ENCODE data around the gene OR10G2.
"Not testable (repeated sequence)": the region's sequence is repeated elsewhere in the genome, so short reads cannot be mapped to it uniquely, and the experiment has no call there.

OR10G2 gene, protein sequence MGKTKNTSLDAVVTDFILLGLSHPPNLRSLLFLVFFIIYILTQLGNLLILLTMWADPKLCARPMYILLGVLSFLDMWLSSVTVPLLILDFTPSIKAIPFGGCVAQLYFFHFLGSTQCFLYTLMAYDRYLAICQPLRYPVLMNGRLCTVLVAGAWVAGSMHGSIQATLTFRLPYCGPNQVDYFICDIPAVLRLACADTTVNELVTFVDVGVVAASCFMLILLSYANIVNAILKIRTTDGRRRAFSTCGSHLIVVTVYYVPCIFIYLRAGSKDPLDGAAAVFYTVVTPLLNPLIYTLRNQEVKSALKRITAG

DNA sequence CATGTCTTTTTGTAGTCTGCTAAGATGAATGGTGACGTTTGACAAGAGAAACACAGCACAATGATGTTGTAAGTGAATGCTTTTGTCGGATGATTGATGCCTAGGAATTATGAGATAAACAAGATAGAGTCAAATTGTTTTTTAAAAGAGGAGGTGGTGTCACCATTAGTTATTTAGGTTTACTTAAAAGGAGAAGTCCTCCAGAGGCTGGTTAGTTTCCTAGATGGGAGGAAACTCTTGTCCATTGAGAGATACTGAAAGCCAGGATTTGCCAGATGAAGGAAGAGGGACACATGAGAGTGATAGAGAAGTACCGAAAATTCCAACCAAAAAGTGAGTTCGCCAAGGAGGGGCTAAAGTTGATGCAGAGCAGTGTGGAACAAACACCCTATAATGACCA is at the start of gene OR10G2:
Gene OR10G2, minus strand, starts transcription at position 101 of the 400 bp plus-strand sequence. Its CDS starts 98 bp downstream, at position 3.
- DNase-seq (ENCODE audit: low read depth) = no peak

DNA sequence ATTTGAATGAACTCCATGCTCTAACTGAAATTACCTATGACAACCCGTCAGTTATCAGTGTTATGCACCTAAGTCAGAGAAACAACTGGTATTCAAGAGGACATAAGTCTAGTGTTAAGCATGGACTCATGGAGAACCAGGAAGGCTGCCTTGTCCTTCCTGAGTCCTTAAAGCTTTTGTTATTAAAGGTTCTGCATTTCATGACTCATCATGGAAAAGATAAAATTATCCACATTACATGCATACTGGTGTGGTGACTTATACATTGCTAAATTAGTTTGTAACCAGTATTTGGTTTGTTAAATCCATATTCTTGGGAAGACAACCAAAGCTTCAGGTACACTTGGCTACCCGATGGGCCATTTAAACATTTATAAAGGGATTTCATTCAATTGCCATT is 45.3 kb upstream of the OR10G2 start:
- DNase-seq (ENCODE audit: low read depth) = no peak

DNA sequence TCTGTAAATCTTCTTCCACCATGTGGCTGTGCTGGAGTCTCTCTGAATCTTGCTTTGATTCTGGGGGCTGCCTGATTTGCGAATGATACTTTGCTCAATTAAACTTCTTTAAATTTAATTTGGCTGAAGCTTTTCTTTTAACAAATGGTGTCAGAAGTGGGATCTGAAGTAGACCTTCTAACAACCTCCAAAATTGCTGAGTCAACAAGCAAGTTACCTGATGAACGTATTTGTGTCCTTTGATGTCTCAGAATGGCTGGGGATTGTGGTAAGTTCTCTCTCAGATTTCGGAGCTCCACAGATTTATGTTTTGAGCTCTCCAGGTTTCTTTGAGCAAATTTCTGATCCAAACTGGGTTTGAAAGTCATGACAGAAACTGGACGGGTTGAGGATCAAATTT is 40.8 kb upstream of the OR10G2 start:
- no peak for DNase-seq (ENCODE audit: low read depth)

DNA sequence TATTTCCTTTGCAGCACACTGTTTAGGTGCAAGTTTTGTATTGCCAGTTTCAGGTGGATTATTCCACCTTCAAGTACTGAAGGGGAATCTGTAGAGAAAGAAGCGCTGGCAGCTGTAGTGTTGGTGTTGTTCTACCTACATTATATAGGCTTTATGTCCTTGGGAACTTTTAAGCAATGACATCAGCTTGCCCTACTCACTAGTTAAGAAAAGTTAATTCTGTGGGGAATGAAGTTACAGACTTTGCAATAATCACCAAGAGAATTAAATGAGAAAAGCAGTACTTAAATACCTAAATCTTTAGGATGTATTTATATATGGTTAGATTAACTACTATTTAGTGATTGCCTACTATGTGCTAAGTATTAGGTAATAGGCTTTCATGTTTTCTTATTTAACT is 39.0 kb upstream of the OR10G2 start, which contains the start of gene OR4E1:
Gene OR4E1, minus strand, starts transcription at position 101 of the 400 bp plus-strand sequence. CDS start 2,883 bp downstream, outside the sequence.
- no peak for DNase-seq (ENCODE audit: low read depth)

DNA sequence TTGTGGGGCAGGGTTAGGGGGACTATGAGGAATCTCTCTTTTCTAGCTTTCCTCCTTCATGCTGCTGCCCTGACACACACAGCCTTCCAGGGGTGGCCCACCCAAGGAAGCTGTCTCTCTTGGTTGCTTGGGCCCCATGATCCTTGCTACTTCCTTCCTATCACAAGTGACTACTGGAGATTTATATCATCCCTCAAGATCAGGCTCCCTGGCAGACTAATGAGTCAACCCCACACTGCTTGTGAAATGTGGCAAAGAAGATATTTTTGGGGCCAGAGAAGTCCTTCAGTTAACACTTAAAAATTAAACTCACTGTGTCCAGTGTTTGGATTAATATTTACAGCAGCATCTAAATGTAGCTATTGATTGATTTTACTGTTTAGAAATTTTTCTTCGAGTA is 37.4 kb upstream of the OR10G2 start:
- DNase-seq (ENCODE audit: low read depth) = no peak

DNA sequence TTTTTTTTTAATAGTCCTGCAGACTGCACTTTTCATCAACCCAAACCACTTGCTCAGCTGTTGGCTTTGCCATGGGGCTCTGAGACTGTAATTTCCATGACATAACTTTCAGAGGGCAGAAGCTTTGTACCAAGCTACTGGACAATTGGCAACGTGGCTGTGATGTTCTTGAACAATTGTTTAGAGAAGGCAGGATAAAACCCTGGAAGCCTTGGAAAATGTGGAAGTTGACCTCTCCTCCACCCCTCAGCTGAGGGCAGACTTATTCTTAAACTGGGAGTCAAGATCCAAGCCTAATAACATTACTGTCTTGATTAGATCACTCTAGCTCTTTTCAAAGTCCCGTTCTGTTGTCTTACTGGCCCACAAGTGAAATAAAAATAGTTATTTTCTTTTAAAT is 36.6 kb upstream of the OR10G2 start:
- DNase-seq (ENCODE audit: low read depth) = no peak

DNA sequence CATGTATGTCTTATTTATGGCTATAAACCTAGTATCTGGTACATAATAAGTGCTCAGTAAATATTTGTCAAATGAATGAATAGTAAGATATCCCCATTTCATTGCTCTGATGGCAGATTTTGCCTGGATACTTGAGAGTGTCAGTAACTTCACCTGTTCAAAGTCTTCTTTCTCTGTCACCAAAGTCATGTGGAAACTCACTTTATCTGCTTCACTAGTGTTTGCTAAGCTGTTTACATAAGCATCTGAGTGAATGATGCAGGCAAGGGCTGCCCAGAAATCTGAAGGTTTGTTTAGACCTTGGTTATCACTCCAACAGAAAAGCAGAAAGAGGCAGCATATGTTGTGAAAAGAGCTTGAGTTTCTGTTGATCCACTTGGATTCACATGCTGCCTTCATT is 34.5 kb upstream of the OR10G2 start:
- no peak for DNase-seq (ENCODE audit: low read depth)

DNA sequence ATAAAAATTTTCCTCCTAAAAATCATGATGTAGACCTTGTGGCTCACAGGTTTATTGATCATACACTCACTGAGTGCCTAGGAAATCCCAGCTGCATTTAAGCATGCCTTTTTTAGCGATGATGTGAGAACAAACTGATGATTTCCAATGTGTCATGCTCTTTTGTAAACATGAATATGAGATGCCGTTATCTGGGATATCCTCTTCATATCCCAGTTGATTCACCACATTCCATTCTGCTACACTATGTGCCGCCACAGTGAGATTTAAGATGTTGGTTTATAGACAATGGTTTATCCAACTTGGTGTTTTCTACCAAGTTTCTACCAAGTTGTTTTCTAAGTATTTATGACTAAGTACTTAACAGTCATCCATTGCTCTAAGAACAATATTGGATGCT is 33.6 kb upstream of the OR10G2 start:
- no peak for DNase-seq (ENCODE audit: low read depth)

DNA sequence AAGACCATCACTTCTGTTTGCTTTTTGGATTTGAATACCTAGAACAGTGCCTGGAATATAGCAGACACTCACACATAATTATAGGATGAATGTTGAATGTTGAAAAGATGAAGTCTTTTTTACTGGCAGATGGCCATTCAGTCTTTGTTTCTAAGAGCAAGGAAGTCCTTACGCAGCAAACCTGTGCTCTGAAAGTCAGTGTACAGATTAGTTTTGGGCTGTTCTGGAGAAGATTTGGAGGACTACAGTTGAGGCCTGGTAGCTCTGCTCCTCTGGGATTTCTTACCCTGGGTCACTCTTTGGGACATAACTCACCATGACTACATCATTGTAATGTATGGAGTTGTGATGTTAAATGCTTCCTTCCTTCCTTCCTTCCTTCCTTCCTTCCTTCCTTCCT is 22.2 kb upstream of the OR10G2 start:
- DNase-seq (ENCODE audit: low read depth) = no peak

DNA sequence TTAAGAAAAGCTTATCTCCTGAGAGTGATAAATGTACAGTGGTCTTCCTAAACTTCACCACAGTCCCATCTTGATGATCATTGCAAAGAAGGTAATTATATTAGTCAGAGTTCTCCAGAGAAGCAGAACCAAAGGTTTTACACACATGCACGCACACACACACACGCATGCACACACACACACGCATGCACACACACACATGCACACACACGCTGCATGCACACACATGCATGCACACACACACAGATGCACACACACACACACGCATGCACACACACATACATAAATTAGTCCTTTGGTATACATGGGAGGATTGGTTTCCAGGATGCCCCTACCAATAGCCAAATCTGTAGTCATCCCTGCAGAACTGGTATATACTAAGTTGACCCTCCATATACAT is 19.5 kb upstream of the OR10G2 start:
- DNase-seq (ENCODE audit: low read depth) = no peak

DNA sequence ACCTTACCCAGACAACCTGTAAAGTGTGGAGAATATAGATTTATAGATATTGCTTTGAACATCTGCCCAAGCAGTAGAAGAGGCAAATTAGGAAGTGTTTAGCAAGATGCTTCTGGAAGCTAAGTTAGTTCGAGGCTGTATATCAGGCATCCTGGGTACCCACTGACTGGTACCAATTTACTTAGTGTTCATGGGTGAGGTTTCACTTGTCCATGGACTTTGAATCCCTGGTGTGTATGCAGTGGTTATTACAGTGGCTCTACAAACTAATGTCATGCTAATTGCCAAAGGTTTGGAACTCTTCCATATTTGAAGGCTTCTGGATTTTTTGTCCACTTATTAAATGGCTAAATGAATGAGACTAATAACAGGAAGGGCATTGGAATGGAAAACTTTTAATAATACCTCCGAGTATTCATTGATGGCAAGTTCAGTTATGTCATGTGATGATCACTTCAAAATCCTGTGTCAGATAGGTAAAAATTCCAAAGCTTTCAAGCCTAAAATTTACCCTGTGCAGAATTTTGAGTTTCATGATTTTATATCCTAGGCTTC is 18.7 kb upstream of the OR10G2 start, which contains the start of gene OR4E2:
Gene OR4E2, plus strand, starts transcription at position 505 of the 555 bp plus-strand sequence. CDS start 11,248 bp downstream, outside the sequence.
- no peak for DNase-seq (ENCODE audit: low read depth)

DNA sequence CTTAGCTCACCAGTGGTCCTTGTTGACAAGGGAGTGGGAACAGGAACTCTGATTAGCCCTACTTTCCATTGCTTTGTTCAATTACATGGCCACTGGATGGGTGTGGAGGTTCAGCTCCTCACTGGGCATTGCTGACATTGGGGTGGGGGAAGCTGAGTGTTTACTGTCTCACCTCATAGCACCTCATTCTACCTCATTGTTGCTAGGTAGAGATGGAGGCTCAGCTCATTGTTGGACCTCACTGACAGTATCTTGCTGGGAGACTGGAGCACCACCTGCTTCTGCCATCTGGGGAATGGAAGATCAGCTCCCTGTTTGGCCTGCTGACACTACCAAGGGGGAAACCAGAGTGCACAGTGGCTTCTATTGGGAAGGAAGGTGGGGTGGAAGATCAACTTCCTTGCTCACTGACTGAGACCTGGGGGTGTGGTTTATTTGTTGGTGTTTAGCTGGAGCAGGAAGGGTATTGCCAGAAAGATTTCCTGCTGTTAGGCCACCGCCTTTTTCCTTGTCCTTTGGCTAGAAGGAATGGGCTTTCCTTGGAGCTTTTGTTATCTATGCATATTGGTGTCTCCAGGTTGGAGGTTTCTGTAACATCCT is 17.6 kb upstream of the OR10G2 start:
- DNase-seq (ENCODE audit: low read depth) = no peak

DNA sequence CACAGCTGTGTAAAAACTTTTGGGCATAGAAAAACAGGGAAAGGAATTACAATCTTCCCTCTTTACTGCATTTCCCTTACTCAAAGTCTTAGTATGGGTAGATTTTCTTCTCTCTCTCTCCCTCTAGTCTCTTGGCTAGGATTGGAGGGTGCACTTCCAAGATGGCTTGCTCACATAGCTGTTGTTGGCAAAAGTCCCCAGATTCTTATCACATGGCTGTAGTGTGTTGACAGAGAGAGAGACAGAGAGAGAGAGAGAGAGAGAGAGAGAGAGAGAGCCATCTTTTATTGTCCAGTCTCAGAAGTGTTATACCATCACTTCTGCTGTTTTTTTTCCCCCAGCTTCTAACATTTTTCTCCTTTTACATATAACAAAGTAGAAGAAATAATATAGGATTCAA is 12.6 kb upstream of the OR10G2 start:
- no peak for DNase-seq (ENCODE audit: low read depth)

DNA sequence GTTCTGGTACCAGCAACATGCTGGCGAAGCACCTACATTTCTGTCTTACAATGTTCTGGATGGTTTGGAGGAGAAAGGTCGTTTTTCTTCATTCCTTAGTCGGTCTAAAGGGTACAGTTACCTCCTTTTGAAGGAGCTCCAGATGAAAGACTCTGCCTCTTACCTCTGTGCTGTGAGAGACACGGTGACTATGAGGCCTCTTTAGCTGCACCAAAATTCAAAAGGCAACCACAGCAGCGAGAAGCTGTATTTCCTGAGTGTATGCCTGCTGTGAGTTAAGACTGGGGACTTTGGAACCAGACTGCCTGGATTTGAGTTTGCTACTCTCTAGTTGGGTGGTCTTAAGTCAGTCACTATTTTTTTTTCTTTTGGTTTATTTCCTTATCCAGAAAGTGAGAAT is 8.7 kb upstream of the OR10G2 start:
- DNase-seq (ENCODE audit: low read depth) = no peak

DNA sequence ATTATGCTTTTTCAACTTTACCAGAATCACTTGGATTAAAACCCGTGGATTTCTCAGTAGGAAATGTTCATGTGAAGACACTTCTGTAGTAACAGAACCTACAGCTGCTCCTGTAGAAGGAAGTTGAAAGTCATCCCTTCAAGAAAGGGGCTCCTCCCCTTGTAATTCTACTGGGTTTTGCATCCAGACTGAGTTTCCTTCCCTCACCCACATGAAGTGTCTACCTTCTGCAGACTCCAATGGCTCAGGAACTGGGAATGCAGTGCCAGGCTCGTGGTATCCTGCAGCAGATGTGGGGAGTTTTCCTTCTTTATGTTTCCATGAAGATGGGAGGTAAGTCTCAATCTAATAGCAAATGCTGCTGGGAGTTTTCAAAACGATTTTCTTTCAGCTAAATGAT is 7.9 kb upstream of the OR10G2 start:
- no peak for DNase-seq (ENCODE audit: low read depth)

DNA sequence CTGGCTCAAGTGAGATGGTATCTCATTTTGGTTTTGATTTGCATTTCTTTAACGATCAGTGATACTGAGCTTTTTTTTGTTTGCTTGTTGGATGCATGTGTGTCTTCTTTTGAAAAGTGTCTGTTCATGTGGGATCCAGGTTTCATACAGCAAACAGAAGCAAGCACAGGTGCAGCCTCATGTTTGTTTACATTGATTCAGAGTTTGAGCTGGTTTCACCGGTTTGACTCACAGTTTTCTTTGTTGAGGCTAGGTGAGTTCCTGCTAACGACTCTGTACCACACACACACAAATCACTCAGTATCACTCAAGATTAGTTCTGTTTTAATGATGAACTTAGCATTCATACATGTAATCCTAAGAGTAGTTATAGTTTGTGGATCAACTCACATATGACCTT is 3.7 kb downstream of the OR10G2 start:
- DNase-seq (ENCODE audit: low read depth) = no peak

DNA sequence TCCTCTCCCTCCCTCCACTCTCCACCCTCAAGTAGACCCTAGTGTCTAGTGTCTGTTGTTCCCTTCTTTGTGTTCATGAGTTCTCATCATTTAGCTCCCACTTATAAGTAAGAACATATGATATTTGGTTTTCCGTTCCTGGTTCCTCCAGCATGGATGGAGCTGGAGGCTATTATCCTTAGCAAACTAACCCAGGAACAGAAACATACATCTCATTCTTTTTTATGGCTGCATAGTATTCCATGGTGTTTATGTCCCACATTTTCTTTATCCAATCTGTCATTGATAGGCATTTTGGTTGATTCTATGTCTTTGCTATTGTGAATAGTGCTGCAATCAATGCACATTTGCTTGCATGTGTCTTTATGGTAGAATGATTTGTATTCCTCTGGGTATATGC is 4.2 kb downstream of the OR10G2 start:
- not testable (repeated sequence) for DNase-seq (ENCODE audit: low read depth)

DNA sequence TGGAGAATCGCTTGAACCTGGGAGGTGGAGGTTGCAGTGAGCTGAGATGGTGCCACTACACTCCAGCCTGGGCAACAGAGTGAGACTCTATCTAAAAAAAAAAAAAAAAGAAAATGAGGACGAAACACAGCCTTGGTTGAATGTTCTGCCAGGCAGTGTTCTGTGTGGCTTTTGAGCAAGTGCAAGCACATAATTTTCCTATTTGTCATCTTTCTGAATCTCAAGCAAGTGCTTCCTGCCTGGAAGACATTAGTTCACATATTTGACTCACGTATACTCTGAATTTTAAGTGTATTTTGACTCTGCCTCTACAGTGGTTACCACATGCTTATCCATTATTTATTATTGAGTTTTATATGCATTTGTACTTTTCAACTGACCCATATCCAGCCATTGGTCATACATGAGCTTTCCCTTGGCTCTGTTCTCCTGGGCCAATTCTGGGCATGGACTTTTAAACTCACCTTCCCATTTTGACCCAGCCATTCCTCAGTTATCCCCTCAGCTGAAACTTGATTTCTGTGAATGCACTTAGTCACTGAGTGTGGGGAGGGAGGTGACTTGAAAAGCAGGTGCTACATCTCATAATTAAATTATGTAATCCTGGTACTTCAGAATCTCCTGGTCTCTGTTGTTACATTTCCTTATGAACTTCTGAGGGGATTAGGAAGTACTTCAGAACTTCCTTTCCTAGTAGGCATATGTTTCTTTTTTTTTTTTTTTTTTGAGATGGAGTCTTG is 8.1 kb downstream of the OR10G2 start:
- DNase-seq (ENCODE audit: low read depth) = no peak

DNA sequence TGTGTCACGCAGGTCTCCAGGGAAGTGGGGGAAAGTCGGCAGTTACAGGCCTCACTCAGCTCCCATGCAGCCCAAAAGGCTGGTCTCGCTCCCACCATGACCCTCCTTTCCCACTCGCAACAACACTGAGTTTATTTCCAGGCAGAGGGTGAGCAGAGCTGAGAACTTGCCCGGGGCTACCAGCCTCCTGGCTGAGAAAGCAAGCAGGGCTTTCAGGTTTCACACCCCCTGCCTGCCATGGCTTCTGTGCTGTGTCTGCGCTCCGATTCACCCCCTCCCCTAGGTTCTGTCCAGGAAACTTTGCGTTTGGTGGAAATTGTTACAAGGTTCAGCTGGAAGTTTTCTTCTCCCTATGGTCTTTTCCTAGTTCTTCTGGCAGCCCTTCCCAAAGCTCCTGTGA is 17.1 kb downstream of the OR10G2 start:
- no peak for DNase-seq (ENCODE audit: low read depth)

DNA sequence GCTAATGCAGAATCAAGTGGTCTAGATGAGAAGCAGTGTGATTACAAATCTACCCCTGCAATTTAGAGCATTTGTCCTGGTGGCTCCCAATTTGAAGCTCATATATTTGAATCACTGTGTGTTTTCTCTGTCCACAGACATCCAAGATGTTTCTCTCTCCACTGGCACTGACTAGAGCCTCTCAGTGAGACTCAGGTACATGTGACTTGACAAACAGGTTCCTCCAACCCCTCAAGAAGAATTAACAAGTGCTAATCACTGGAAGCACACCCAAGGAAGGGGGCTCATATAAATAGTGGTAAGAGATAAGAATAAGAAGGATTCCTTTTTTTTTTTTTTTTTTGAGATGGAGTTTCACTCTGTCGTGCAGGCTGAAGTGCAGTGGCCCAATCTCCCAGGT is 20.5 kb downstream of the OR10G2 start:
- no peak for DNase-seq (ENCODE audit: low read depth)

DNA sequence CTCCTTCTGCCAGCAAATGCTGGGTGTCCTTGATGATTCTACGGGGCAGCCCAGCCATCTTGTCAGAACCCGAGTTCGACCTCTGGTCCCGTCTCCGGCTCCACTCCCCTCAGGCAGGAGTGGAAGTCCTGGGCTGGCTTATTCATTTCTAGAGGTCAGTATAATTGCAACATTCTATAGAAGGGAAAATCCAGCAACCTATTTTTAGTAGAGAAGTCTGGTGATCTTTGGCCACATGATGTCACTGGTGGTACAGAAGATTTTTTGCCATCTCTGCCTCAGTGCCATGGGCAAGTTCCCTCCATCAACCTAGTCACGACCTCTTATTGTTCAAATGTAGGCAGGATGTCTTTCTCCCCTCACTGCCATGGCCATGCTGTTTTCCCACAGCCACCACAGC is 22.4 kb downstream of the OR10G2 start:
- no peak for DNase-seq (ENCODE audit: low read depth)

DNA sequence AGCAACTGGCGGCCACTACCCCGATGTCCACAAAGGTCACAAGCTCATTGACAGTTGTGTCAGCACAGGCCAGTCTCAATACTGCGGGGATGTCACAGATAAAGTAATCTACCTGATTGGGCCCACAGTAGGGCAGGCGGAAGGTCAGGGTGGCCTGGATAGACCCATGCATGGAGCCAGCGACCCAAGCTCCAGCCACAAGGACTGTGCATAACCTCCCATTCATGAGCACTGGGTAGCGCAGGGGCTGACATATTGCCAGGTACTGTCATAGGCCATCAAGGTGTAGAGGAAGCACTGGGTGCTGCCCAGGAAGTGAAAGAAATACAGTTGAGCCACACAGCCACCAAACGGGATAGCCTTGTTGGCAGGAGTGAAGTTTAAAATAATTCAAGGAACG is 32.6 kb downstream of the OR10G2 start:
- DNase-seq (ENCODE audit: low read depth) = not testable (repeated sequence)

DNA sequence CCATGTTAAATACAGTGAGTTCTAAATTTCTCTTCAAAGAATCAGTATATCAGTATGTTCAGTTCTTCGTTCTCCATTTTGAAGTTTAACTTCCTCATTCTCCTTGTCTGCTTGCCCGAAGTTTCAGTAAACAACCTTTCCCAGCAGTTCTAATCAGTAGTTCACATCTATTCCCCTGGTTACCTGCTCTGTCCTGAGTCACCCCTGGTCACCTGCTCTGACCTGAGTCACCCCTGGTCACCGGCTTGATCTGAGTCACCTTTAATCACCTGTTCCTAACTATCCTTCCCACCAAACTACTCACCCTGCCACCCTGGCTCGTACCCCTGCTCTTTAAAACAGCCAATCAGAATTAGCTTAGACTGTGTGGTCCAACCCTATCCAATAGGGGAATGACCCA is 45.4 kb downstream of the OR10G2 start:
- no peak for DNase-seq (ENCODE audit: low read depth)

Measured in stimulated activated CD8-positive, alpha-beta memory T cell treated with anti-CD3 and anti-CD28 coated beads, Interleukin-15, amount 100 ng/mL, for 1 hour (primary cell).